ENCODE results near the gene PPM1A. TPM values are rescaled to one million over a fixed set of nuclear protein-coding genes. Genes with fewer than 3 reads are reported as not detected.

PPM1A gene
- total RNA-seq, 1 experiment from 2014 or later, result 41.7 TPM

- Mint-ChIP-seq H3K4me3 (no peak overlapping the region), H3K27ac (no peak overlapping the region), H3K27me3 (ENCODE audit: low read depth) (no peaks in the 10 kb centered on the region), H3K4me1 (peaks cover 27 to 28% of the 10 kb centered on the region in 2 experiments), H3K36me3 (ENCODE audit: insufficient read depth in 1 of 3, low read depth in 3 of 3) (no peaks in the 10 kb centered on the region; a peak in 1 of 7 replicates), H3K9me3 (peaks cover 0 to 3% of the 10 kb centered on the region in 2 experiments; a peak in 2 of 5 replicates)
- DNase-seq, result no peak
- Histone ChIP-seq H2BK12ac (ENCODE audit: insufficient read length, low read depth, low read length) (no peak overlapping the region), H3K9me3 (ENCODE audit: control insufficient read depth, low read depth, low read length) (no peaks in the 10 kb centered on the region), H4K8ac (replicated peaks; ENCODE audit: insufficient read length, low read depth, low read length) (no peak overlapping the region), H2BK120ac (ENCODE audit: low read depth, low read length, poor library complexity, severe bottlenecking) (no peak overlapping the region), H3K27ac (ENCODE audit: insufficient read length, low read depth, low read length) (no peak overlapping the region), H3K14ac (ENCODE audit: insufficient read depth, low read length) (no peak overlapping the region), H3K27me3 (ENCODE audit: insufficient read depth, low read length) (no peaks in the 10 kb centered on the region), H3K4me2 (ENCODE audit: insufficient read depth, insufficient read length, low read length) (no peak overlapping the region), H3K56ac (ENCODE audit: insufficient read length, low read depth, low read length) (no peak overlapping the region), H3K79me2 (ENCODE audit: insufficient read depth, low read length) (no peaks in the 10 kb centered on the region), H3K79me1 (ENCODE audit: insufficient read depth, low read depth, low read length, poor library complexity, severe bottlenecking) (no peaks in the 10 kb centered on the region), H2BK15ac (ENCODE audit: low read depth, low read length) (no peak overlapping the region), H3K4ac (ENCODE audit: low read depth, low read length) (no peak overlapping the region), H4K5ac (ENCODE audit: insufficient read length, low read depth, low read length) (no peak overlapping the region), H3K9ac (ENCODE audit: extremely low read depth, insufficient read length, low read length) (no peak overlapping the region), H3K18ac (ENCODE audit: insufficient read length, low read depth, low read length) (no peak overlapping the region), H4K20me1 (ENCODE audit: control insufficient read depth, insufficient read depth, insufficient read length) (no peaks in the 10 kb centered on the region), H2AFZ (ENCODE audit: low read length) (no peak overlapping the region), H3T11ph (ENCODE audit: low read length) (no peak overlapping the region), H4K91ac (ENCODE audit: insufficient read length, low read depth, low read length) (no peak overlapping the region), H2BK5ac (ENCODE audit: insufficient read length, low read length) (no peak overlapping the region), H3K4me1 (ENCODE audit: insufficient read depth, low read length) (peaks cover 6% of the 10 kb centered on the region; the same call in 1 of the 2 replicates), H2BK20ac (ENCODE audit: low read depth, low read length, poor library complexity, severe bottlenecking) (no peak overlapping the region), H3K23me2 (ENCODE audit: insufficient read length, low read depth, low read length, poor library complexity, severe bottlenecking) (no peaks in the 10 kb centered on the region), H3K23ac (ENCODE audit: insufficient read length, low read depth, low read length) (no peak overlapping the region), H2AK5ac (ENCODE audit: insufficient read length, low read length) (no peak overlapping the region)
- no peak for TF ChIP-seq CTCF (conservative IDR thresholded peaks at IDR 0.05)
- WGBS (ENCODE audit: extremely low coverage, insufficient read length, low lambda C conversion rate), result no CpG with 5 or more reads among the region's 2 CpGs
Observed at GRCh38 chr14:60242429-60242828, 6.6 kb upstream of the PPM1A start.

All from H9 (cell line).